Panc1 (cell line): ENCODE measurements around the gene EXT2. TPM values are rescaled to one million over a fixed set of nuclear protein-coding genes. Genes with fewer than 3 reads are reported as not detected.

Experiments used
- ATAC-seq: fragments of 200-7000 bp; cut with Tn5 transposase; 2 replicates; pipeline ENCODE4 v1.9.1; 2020; ENCODE audit warnings: mild to moderate bottlenecking, moderate library complexity
- BruUV-seq: library from RNA; stranded (reverse); fragments of 400-500 nt; replicated peaks from 2 replicates; lab custom pipeline; 2021; lab: Mats Ljungman, UMichigan
- CTCF ChIA-PET: fragments of 300-600 bp; sonication (Branson Sonifier 250); formaldehyde crosslinking; loops from one replicate; lab custom pipeline; 2022; ENCODE audit warnings: antibody characterized with exemption; lab: Charles Lee
- POLR2A ChIA-PET: fragments of 300-600 bp; sonication (Branson Sonifier 250); formaldehyde crosslinking; loops from one replicate; lab custom pipeline; 2022; ENCODE audit warnings: antibody characterized with exemption; lab: Charles Lee
- DNase-seq: peaks from one replicate; pipeline ENCODE4 v3.0.0-alpha.2; 2010; ENCODE audit warnings: low read depth, low spot score
- H3K27ac ChIP-seq: 2 replicates; pipeline ENCODE4 v1.5.1; 2011; ENCODE audit warnings: mild to moderate bottlenecking, low read length, inconsistent platforms
- H3K27me3 ChIP-seq: fragments of 200-500 bp; sonication (Bioruptor generic); 2 replicates; pipeline ENCODE4 v1.6.0; 2014; ENCODE audit warnings: low read length, inconsistent platforms; ENCODE audit not compliant: control insufficient read depth, insufficient read depth
- H3K36me3 ChIP-seq: fragments of 200-500 bp; sonication (Bioruptor generic); 2 replicates; pipeline ENCODE4 v1.5.1; 2014; ENCODE audit warnings: inconsistent platforms, mild to moderate bottlenecking, low read length, moderate library complexity; ENCODE audit not compliant: control insufficient read depth, insufficient read depth
- H3K4me1 ChIP-seq: 2 replicates; pipeline ENCODE4 v1.5.1; 2011; ENCODE audit warnings: inconsistent platforms, mild to moderate bottlenecking, low read length, moderate library complexity; ENCODE audit not compliant: control insufficient read depth, insufficient read depth
- H3K4me3 ChIP-seq, 2 experiments: 2 replicates each; pipeline ENCODE4 v1.5.1; 2011 to 2012; ENCODE audit warnings: low read depth in 2 of 2, low read length in 2 of 2, mild to moderate bottlenecking in 2 of 2, inconsistent platforms in 1 of 2, moderate library complexity in 1 of 2
- H3K9me3 ChIP-seq: fragments of 200-500 bp; sonication (Bioruptor generic); 2 replicates; pipeline ENCODE4 v1.5.1; 2014; ENCODE audit warnings: low read depth, mild to moderate bottlenecking, inconsistent platforms, low read length, moderate library complexity; ENCODE audit not compliant: control insufficient read depth, insufficient read depth
- CTCF ChIP-seq: fragments of 450-650 bp; IDR thresholded peaks from 2 replicates; pipeline ENCODE4 v1.5.1; 2017; ENCODE audit warnings: mild to moderate bottlenecking
- POLR2AphosphoS5 ChIP-seq: IDR thresholded peaks from 2 replicates; pipeline ENCODE4 v1.6.1; 2012; ENCODE audit warnings: mild to moderate bottlenecking, low read depth, low read length, moderate library complexity
- REST ChIP-seq, 2 experiments: IDR thresholded peaks; 2 replicates each; pipeline ENCODE4 v1.6.1; 2011 to 2012; ENCODE audit warnings: low read depth in 2 of 2, control low read depth in 1 of 2, low read length in 1 of 2, mild to moderate bottlenecking in 1 of 2, moderate library complexity in 1 of 2; ENCODE audit not compliant: insufficient read depth in 1 of 2
- SIN3A ChIP-seq: IDR thresholded peaks from 2 replicates; pipeline ENCODE4 v1.6.1; 2012; ENCODE audit warnings: low read depth, mild to moderate bottlenecking, low read length, moderate library complexity, borderline replicate concordance; ENCODE audit not compliant: insufficient read depth
- TCF7L2 ChIP-seq: IDR thresholded peaks from 2 replicates; pipeline ENCODE4 v1.6.1; 2011; ENCODE audit warnings: mild to moderate bottlenecking, low read depth, low read length, inconsistent platforms
- in situ Hi-C: cut with HindIII; loops from 2 replicates; pipeline ENCODE4 v1.10.0; 2016; ENCODE audit warnings: low sequenced_read_pairs, low pct_unique_long_range_greater_than_20kb
- intact Hi-C: fragments of 100-400 bp; cut with micrococcal nuclease; formaldehyde crosslinking; loops from one replicate; pipeline ENCODE4 v1.10.0; 2022; ENCODE audit not compliant: unreplicated experiment
- total RNA-seq: library from RNA; stranded (reverse); gene quantifications from one replicate; pipeline ENCODE4 v1.2.1, GENCODE V29; 2021; ENCODE audit not compliant: unreplicated experiment

The EXT2 gene
- total RNA-seq, 1 experiment from 2014 or later: 57.5 TPM

- BruUV-seq: no TSS peak
- DNase-seq: no peak
- TF ChIP-seq TCF7L2 (no peak), POLR2AphosphoS5 (no peak), SIN3A (no peak), REST (IDR thresholded peaks at IDR 0.05; ENCODE audit: insufficient read depth in 1 of 2, low read depth in 2 of 2, low read length in 1 of 2) (no peak), CTCF (no peak)
- ChIA-PET CTCF (interaction anchor here (0.6 kb wide), 1 partner anchor 24 kb away, joined by 3 read pairs; no protein-coding TSS in a partner anchor), POLR2A (no interaction called here)
- Histone ChIP-seq H3K36me3 (no peaks in the 10 kb centered on the region), H3K27ac (no peak overlapping the region), H3K4me3 (no peak overlapping the region), H3K27me3 (no peaks in the 10 kb centered on the region), H3K4me1 (no peaks in the 10 kb centered on the region), H3K9me3 (no peaks in the 10 kb centered on the region)
- intact Hi-C loops: no loop called here
- ATAC-seq: no peak
- in situ Hi-C loops: no loop called here
Measured at GRCh38 chr11:44085330-44085729, 10.1 kb upstream of the EXT2 start.

- no peaks in the 10 kb centered on the region for H3K4me1 ChIP-seq
- no TSS peak for BruUV-seq
- H3K9me3 ChIP-seq: no peaks in the 10 kb centered on the region
- DNase-seq: no peak
- POLR2A ChIA-PET: no interaction called here
- intact Hi-C loops: no loop called here
- no peak for ATAC-seq
- no peaks in the 10 kb centered on the region for H3K27me3 ChIP-seq
- CTCF ChIA-PET: interaction anchor here (0.7 kb wide), 1 partner anchor 143 kb away, joined by 7 read pairs; no protein-coding TSS in a partner anchor
- H3K36me3 ChIP-seq: no peaks in the 10 kb centered on the region
- in situ Hi-C loops: no loop called here
- no peak for TF ChIP-seq TCF7L2
- TF ChIP-seq SIN3A: no peak
- no peak for TF ChIP-seq CTCF
- no peak for TF ChIP-seq REST (IDR thresholded peaks at IDR 0.05; ENCODE audit: insufficient read depth in 1 of 2, low read depth in 2 of 2, low read length in 1 of 2)
- TF ChIP-seq POLR2AphosphoS5: no peak
- no peak overlapping the region for H3K27ac ChIP-seq
- H3K4me3 ChIP-seq: no peak overlapping the region
Measured at GRCh38 chr11:44088377-44088776, 7.1 kb upstream of the EXT2 start.
